NOMO-1 treated with dmso at 0.1 percent for 144 hours (cell line): Measurements from ENCODE around the gene NKAPD1.
"Not testable (repeated sequence)": the region's sequence is repeated elsewhere in the genome, so short reads cannot be mapped to it uniquely, and the experiment has no call there.

ENCODE experiments used
- DNase-seq: peaks from one replicate; lab custom pipeline; 2025; ENCODE audit not compliant: unreplicated experiment; lab: John Stamatoyannopoulos, UW

Gene NKAPD1

DNA sequence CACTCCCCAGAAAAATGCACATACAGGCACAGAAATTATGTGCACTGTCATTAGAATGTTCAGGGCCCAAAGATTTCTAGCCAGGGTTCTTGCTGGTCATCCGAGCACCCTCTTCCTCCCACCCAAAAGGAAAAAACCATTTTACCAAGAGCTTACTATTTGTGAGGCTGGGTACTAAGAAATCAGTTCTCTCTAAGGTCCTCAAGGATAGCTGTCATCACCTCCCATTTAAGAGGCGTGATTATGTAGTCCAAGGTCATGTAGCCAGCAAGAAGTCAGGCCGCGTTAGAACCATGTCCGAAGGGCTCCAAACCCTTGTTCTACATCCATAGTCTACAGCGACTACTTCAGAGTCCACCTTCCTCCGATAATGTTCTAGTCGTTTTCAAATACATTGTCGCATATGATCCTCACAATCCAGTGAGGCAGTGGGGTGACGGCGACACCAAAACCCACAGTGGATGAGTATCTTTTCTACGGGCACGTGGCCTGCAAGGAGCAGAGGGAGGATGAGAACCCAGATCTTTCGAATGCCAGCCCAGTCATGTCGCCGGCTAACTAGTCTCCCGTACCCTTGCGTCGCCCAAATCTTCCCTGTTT is 11.8 kb downstream of the NKAPD1 start:
- no peak for DNase-seq

- peak; percentile 98 for DNase-seq
Observed at GRCh38 chr11:112086422-112087191, 12.5 kb downstream of the NKAPD1 start, which contains the start of the genes SDHD and TIMM8B. Gene SDHD (plus strand): TSS chr11:112086873. CDS start chr11:112086908, 35 bp downstream. Gene TIMM8B (minus strand): TSS chr11:112086756. CDS start chr11:112086723, 33 bp downstream.

DNA sequence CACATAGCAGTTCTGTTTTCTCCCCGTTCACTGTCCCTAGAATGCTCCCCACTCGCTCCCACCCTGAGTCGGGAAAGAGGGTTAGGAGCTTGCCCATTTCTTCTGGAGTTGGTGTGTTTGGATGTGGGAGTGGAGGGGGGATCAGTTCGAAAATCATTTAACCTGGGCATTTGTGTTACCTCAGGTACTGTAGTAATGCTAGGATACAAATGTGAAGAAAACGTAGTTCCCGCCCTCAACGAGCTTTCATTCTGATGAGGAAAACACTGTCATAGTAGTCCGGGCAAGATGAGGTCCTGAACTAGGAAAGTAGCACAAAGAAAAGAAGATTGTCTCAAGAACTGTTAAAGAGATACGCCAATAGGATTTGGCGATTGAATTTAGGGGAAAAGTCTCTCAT is 13.1 kb downstream of the NKAPD1 start:
- DNase-seq, result no peak

DNA sequence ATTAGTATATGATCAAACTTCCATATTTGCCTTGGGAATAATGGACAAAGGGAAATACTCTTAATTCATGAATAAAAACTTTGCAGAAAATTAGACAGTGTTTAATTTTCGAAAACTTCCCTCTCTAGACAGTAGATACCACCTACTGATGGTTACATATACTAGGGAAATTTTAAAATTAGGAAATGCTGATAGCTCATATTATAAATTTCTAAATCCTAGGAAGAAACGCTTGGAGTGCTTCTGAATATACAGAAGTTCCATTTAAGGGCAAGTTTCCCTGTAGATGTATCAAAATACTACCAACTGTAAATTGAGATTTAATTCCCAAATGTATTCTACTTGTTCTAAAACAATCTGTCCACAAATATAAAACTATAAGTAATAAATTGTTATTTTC is 21.2 kb downstream of the NKAPD1 start:
- DNase-seq, result not testable (repeated sequence)

DNA sequence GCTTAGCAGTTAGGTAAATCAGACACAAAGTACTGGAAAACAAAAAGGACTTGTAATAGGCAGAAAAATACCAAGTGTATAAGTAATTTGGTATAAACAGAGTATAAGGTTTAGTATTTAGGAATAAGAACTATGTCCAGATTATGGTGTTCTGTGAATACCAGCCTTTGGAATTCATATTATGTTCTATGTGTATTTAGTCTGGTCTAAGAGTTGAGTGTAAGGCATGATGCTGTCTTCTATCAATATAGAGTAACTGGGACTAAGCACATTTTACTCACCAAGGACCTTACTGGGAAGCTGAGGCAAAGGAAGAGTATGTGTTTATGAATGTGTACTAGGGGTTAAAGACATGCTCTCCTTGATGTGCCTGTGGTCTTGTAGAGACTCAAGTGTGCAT is 22.1 kb downstream of the NKAPD1 start:
- no peak for DNase-seq

DNA sequence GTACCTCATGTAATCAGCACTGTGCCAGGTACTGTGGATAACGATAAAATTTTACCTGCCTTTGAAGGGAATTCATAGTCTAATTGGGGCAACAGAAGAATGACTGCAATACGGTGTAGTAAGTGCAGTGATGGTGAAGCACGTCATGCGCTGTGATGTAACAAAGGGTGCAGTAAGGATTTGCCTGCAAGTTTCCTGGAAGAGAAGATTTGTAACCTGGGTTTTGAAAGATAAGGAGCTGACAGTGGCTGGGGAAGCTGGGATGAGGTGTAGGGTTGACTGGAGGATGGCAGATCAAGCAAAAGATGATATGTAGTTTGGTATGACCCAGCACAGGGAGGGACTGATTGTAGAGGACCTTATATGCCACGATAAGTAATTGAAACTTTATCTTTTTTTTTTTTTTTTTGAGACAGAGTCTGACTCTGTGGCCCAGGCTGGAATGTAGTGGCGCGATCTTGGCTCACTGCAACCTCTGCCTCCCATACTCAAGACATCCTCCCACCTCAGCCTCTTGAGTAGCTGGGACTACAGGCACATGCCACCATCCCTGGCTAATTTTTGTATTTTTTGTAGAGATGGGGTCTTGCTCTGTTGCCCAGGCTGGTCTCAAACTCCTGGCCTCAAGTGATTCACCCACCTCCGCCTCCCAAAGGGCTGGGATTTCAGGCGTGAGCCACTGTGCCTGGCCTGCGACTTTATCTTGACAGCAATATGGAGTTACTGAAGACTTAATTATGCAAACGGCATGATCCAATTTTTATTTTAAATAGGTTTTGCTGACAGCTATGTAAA is 23.8 kb downstream of the NKAPD1 start:
- DNase-seq, result no peak

DNA sequence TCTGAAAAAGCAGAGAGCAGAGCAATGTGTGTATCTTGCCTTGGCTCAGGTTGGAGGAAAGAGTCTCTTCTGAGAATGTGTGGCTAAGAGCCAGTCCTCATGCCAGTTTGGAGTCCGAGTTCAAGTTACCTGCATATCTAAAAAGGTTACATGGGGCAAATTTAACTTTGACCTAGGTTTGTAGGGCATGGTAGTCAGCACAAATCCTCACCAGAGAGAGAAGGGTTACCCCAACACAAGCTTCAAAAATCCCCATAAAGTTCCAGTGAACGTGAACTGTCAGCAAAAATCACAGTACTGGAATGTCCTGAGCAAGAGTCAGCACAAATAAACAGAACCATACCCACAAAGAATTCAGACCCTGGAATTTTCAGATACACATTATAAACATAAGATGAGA is 26.4 kb downstream of the NKAPD1 start:
- no peak for DNase-seq

GRCh38 chr11:112103446-112103845 is 29.3 kb downstream of the NKAPD1 start:
- DNase-seq, result no peak

DNA sequence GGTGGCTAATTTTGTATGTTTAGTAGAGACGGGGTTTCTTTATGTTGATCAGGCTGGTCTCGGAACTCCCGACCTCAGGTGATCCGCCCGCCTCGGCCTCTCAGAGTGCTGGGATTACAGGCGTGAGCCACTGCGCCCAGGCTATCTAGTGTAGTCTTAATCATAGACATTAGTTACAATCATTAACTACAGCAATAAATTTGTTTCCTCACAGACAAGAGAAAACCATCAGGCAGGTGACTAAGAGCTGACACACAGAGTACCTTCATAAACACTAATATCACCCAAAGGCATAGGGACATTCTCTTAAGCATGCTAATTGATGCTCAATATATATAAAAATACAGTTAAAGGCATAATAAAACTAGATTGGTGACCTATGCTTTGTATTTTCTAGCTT is 32.0 kb downstream of the NKAPD1 start:
- DNase-seq, result no peak

GRCh38 chr11:112113539-112114457 is 39.7 kb downstream of the NKAPD1 start:
- peak; percentile 42 for DNase-seq

DNA sequence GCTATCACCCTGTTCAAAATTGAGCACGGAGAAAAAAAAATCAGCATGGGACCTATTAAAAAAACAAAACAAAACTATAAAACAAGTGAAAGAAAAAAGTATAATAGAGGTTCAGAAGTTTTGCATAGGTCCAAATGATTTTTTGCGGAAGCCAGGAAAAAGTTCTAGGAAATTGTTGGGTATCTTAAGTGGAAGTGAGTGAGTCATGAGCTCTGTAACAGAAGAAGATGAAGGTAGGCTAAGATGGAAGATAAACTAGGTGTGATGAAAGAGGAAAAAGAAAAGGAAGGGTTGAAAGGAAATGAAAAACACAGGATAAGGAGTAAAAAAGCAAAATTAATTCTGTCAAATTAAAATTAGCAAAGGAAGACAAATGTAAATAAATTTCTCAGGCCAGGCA is 40.4 kb downstream of the NKAPD1 start:
- DNase-seq, result no peak

DNA sequence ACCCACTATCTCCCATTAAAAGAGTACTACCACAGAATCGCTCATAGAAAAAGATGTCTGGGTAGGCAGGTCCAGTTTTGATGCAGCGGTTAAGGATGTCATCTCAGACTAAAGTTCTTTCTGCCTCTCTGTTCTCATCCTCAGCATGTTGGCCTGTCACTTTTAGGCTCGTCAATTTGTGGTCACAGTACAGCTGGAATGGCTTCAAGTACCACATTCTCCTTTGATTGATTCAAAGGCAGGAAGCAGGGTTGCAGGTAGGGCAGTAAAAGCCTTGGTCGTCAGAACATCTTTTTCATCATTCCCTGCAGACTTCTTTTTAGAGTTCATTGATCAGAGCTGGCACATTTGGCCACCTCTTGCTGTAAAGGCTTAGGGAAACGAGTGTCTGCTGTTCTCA is 41.3 kb downstream of the NKAPD1 start:
- no peak for DNase-seq

DNA sequence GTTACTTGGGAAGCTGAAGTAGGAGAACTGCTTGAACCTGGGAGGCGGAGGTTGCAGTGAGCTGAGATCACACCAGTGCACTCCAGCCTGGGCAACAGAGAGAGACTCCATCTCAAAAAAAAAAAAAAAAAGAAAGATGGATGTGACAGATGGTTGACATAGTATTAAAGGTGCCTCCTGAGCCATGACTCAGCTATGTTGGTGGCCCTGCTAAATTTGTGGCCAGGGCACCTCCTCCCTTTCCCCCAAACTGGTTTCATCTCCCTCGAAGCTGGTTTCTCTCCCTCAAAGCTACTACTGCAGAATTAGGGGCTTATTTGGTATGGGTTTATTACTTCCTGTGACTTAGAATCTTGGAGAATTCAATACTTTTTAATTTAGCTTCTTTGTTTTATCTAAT is 44.1 kb downstream of the NKAPD1 start:
- DNase-seq, result no peak

- DNase-seq, result no peak
Observed at GRCh38 chr11:112121981-112122615, 48.0 kb downstream of the NKAPD1 start.

DNA sequence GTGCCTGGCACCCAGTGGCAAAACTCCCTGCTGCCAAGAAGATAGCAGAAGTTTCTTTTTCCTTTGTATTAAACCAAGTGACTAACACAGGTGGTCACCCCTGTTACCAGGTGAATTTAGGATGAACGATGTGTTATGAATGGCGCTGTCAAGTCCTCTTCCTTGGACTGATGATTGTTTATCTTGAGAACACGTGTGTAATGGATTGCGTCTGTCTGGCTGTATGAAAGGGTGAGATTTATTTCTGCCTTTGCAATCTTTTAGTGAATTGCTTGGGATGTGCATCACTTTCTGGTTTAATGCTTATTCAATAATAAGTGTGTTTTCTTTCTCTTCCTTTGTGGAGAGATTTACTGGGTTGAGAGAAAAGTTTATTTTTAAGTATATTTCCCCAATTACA is 49.0 kb downstream of the NKAPD1 start:
- DNase-seq, result no peak

DNA sequence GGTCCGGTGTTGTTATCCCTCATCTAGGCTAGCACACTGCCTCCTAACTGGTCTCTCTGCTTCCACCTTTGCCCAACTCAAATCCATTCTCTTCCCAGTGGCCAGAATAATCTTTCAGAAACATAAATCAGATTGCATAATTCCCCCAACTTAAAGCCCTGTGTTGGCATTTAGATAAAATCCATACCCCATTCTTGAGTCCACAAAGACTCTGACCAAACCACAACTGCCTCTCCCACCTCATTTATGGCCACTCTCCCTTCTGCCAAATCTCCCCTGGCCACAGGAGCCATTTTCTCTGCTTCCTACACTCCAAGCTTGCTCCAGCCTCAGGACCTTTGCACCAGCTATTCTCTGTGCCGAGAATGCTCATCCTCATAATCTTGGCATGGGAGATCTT is 53.0 kb downstream of the NKAPD1 start:
- DNase-seq, result no peak

DNA sequence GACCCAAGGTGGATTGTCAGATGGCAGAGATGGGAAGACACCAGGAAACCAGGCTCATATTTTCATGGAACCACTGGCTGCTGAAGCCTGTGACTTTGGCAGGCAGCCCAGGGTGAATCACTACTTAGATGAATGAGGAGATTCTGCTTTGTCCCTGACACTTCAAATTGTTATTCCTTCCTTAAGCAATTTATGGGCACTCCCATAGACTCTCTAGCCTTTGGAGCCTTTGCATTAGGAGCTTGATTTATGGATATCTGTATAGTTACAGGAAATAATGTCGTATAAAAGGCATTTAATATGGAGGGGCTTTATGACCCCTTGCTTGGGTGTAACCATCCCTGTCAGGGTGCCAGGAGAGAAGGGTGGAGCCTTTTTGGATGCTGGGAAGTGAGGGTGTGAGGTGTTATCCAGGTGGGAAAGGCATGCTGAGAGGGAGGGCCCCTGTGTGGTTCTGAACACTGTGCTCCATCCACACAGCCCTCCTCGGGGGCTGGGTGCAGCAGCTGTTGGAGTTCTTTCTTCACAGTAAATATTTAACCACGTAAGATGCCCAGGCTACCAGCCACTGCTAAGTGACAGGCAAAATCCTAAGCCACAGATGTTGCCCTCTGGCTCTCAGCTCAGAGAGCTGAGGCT is 54.5 kb downstream of the NKAPD1 start:
- DNase-seq, result no peak

DNA sequence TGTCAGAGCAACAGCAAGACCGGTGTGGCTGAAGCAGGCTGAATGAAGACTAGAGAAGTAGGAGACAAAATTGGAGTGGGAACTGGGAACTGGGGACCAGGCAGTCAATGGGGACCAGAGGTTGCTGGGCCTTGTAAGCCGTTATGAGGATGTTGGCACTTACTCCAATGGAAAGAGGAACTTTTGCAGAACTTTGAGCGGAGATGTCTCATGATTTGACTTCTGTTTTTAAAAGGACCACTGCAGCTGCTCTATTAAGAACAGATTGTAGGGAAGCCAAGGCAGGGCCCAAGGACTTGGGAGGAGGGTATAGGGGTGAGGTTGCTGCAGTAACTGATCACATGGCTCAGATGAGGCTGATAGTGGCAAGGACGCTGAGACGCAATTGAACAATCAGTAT is 55.6 kb downstream of the NKAPD1 start:
- peak; percentile 21 for DNase-seq

- no peak for DNase-seq
Observed at GRCh38 chr11:112132737-112133136, 58.6 kb downstream of the NKAPD1 start.

GRCh38 chr11:112134473-112134872 is 60.4 kb downstream of the NKAPD1 start:
- no peak for DNase-seq
